ENCODE measurements around the gene MZT2B.
"Not testable (repeated sequence)": the region's sequence is repeated elsewhere in the genome, so short reads cannot be mapped to it uniquely, and the experiment has no call there.

The MZT2B gene

GRCh38 chr2:130220505-130220904 is 38.4 kb downstream of the MZT2B start:
- DNase-seq, result not testable (repeated sequence)

- not testable (repeated sequence) for DNase-seq
These were observed 40.5 kb downstream of the MZT2B start for GRCh38 chr2:130222523-130222922.

- DNase-seq, result not testable (repeated sequence)
These were observed 45.9 kb downstream of the MZT2B start for GRCh38 chr2:130228005-130228404.

DNA sequence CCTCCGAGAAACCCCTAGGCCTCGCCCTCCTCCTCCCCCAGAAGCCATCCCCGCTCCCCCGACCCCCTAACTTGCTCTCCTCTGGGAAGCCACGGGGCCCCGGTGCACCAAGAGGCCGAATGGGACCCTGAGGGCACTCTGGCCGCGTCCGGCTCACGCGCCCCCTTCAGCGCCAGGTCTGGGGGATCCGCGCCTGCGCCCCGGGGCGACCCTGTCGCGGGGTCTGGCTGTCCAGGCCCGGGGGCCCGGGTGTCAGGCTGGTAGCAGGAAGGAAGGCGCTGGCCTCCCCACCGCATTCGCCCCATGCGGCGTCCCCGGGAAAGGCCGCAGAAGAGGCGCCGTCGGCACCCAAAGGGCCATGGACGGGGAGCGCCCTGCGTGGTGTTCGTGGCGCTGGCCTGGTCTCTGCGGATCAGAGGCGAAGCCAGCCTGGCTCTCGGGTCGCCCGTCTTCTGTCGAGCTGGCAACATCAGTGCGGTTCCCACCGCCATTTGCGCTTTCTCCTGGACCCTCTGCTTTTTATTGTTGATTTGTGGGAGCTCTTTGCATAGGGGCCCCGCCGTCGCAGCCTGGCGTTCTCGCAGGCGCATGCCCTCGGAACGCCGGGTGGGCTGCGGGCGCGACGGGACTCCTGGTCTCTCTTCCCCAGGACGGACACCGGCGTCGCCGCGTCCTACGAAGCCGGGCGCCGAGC is 46.6 kb downstream of the MZT2B start:
- not testable (repeated sequence) for DNase-seq

GRCh38 chr2:130229161-130229510 is 47.1 kb downstream of the MZT2B start:
- DNase-seq, result not testable (repeated sequence)

DNA sequence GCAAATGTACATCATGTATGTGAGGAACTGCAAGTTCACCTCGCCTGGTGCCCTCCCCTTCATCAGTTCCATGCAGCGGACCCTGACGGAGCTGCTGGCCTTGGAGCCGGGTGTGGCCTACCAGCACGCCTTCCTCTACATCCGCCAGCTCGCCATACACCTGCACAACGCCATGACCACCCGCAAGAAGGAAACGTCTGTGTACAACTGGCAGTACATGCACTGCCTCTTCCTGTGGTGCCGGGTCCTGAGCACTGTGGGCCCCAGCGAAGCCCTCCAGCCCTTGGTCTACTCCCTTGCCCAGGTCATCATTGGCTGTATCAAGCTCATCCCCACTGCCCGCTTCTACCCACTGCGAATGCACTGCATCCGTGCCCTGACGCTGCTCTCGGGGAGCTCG is 48.3 kb downstream of the MZT2B start:
- not testable (repeated sequence) for DNase-seq

GRCh38 chr2:130230907-130231306 is 48.8 kb downstream of the MZT2B start:
- DNase-seq, result not testable (repeated sequence)

GRCh38 chr2:130231656-130232055 is 49.6 kb downstream of the MZT2B start:
- DNase-seq, result no peak

DNA sequence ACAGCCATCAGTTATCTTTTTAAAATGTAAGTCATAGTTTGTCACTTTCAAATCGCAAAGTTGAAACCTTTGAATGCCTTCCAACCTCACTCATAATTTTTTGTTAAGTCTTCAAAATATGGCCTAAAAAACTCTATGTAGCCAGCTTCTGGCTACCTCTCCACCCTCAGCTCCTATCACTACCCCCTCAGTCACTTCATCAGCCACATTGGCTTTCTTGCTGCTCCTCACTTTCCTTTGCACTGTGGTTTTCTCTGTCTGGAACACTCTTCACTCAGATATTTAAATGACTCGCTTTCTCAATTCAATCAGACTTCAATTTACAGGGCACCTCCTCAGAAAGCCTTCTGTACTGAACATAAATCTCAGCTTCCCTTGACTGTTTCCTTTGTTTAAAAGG is 51.0 kb downstream of the MZT2B start:
- DNase-seq, result not testable (repeated sequence)

GRCh38 chr2:130239581-130239980 is 57.5 kb downstream of the MZT2B start:
- DNase-seq, result not testable (repeated sequence)

Data from NCI-H69 (cell line).